ENCODE measurements around the gene OTOP3. TPM values are rescaled to one million over a fixed set of nuclear protein-coding genes. Genes with fewer than 3 reads are reported as not detected.

Gene OTOP3
- total and polyA plus RNA-seq, 2 experiments from 2014 or later, result not detected

- TF ChIP-seq, protein P1, sequence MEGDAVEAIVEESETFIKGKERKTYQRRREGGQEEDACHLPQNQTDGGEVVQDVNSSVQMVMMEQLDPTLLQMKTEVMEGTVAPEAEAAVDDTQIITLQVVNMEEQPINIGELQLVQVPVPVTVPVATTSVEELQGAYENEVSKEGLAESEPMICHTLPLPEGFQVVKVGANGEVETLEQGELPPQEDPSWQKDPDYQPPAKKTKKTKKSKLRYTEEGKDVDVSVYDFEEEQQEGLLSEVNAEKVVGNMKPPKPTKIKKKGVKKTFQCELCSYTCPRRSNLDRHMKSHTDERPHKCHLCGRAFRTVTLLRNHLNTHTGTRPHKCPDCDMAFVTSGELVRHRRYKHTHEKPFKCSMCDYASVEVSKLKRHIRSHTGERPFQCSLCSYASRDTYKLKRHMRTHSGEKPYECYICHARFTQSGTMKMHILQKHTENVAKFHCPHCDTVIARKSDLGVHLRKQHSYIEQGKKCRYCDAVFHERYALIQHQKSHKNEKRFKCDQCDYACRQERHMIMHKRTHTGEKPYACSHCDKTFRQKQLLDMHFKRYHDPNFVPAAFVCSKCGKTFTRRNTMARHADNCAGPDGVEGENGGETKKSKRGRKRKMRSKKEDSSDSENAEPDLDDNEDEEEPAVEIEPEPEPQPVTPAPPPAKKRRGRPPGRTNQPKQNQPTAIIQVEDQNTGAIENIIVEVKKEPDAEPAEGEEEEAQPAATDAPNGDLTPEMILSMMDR (conservative IDR thresholded peaks at IDR 0.05; ENCODE audit: low read depth in 2 of 2), result no peak
- TF ChIP-seq EZH2 (IDR thresholded peaks at IDR 0.05; ENCODE audit: low read depth, unreplicated experiment), result no peak
- TF ChIP-seq, protein P2, sequence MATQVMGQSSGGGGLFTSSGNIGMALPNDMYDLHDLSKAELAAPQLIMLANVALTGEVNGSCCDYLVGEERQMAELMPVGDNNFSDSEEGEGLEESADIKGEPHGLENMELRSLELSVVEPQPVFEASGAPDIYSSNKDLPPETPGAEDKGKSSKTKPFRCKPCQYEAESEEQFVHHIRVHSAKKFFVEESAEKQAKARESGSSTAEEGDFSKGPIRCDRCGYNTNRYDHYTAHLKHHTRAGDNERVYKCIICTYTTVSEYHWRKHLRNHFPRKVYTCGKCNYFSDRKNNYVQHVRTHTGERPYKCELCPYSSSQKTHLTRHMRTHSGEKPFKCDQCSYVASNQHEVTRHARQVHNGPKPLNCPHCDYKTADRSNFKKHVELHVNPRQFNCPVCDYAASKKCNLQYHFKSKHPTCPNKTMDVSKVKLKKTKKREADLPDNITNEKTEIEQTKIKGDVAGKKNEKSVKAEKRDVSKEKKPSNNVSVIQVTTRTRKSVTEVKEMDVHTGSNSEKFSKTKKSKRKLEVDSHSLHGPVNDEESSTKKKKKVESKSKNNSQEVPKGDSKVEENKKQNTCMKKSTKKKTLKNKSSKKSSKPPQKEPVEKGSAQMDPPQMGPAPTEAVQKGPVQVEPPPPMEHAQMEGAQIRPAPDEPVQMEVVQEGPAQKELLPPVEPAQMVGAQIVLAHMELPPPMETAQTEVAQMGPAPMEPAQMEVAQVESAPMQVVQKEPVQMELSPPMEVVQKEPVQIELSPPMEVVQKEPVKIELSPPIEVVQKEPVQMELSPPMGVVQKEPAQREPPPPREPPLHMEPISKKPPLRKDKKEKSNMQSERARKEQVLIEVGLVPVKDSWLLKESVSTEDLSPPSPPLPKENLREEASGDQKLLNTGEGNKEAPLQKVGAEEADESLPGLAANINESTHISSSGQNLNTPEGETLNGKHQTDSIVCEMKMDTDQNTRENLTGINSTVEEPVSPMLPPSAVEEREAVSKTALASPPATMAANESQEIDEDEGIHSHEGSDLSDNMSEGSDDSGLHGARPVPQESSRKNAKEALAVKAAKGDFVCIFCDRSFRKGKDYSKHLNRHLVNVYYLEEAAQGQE (IDR thresholded peaks at IDR 0.05; ENCODE audit: unreplicated experiment), result no peak
Observed at GRCh38 chr17:74978240-74978639, 42.5 kb downstream of the OTOP3 start (continued).

DNA sequence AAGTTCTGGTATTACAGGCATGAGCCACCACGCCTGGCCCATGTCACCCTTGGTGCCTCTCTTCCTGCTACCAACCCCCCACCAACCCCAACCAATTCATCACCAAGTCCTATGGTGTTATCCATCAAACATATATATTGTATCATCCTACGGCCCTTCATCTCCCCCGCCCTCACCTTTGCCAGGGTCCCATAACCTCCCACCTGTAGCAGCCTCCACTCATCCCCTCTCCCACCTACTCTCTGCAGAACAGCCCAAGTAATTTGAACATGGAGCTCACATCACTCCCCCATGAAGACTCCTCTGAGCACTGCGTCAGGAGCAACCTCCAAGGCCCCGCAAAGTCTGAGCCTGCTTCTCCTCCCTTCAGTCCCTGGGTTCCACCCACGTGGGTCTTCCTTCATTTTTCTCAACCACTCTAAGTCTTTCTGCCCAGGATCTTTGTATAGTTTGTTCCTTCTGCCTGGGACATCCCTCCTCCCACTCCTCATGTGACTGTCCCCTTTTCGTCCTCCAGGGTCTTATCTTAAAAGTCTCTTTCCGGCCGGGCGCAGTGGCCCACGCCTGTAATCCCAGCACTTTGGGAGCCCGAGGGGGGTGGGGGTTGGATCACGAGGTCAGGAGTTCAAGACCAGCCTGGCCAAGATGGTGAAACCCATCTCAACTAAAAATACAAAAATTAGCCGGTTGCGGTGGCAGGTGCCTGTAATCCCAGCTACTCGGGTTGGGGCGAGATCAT lies 43.9 kb downstream of the OTOP3 start:
- Histone ChIP-seq H3K4me3 (no peak overlapping the region), H3K27me3 (ENCODE audit: insufficient read depth) (peaks cover 25% of the 10 kb centered on the region), H3K4me1 (ENCODE audit: insufficient read depth) (peaks cover 13% of the 10 kb centered on the region), H3K4me2 (no peak overlapping the region), H3K27ac (ENCODE audit: low read depth) (no peak overlapping the region), H2AFZ (no peak overlapping the region), H4K20me1 (replicated peaks; ENCODE audit: insufficient read depth) (no peaks in the 10 kb centered on the region), H3K9me2 (ENCODE audit: insufficient read depth) (no peaks in the 10 kb centered on the region), H3K79me2 (replicated peaks; ENCODE audit: insufficient read depth) (no peaks in the 10 kb centered on the region), H3F3A (replicated peaks; ENCODE audit: low read depth) (peaks cover 8% of the 10 kb centered on the region; the same call in 1 of the 2 replicates), H3K36me3 (ENCODE audit: insufficient read depth) (no peaks in the 10 kb centered on the region)
- Mint-ChIP-seq H3K27me3 (ENCODE audit: insufficient read depth, low read depth, poor library complexity) (peaks cover 19% of the 10 kb centered on the region), H3K4me1 (peaks cover 7% of the 10 kb centered on the region; the same call in 2 of the 3 replicates), H3K27ac (no peak overlapping the region), H3K4me3 (no peak overlapping the region), H3K9me3 (no peaks in the 10 kb centered on the region), H3K36me3 (ENCODE audit: low read depth) (no peaks in the 10 kb centered on the region)
- no peak for ATAC-seq
- TF ChIP-seq, protein P3, sequence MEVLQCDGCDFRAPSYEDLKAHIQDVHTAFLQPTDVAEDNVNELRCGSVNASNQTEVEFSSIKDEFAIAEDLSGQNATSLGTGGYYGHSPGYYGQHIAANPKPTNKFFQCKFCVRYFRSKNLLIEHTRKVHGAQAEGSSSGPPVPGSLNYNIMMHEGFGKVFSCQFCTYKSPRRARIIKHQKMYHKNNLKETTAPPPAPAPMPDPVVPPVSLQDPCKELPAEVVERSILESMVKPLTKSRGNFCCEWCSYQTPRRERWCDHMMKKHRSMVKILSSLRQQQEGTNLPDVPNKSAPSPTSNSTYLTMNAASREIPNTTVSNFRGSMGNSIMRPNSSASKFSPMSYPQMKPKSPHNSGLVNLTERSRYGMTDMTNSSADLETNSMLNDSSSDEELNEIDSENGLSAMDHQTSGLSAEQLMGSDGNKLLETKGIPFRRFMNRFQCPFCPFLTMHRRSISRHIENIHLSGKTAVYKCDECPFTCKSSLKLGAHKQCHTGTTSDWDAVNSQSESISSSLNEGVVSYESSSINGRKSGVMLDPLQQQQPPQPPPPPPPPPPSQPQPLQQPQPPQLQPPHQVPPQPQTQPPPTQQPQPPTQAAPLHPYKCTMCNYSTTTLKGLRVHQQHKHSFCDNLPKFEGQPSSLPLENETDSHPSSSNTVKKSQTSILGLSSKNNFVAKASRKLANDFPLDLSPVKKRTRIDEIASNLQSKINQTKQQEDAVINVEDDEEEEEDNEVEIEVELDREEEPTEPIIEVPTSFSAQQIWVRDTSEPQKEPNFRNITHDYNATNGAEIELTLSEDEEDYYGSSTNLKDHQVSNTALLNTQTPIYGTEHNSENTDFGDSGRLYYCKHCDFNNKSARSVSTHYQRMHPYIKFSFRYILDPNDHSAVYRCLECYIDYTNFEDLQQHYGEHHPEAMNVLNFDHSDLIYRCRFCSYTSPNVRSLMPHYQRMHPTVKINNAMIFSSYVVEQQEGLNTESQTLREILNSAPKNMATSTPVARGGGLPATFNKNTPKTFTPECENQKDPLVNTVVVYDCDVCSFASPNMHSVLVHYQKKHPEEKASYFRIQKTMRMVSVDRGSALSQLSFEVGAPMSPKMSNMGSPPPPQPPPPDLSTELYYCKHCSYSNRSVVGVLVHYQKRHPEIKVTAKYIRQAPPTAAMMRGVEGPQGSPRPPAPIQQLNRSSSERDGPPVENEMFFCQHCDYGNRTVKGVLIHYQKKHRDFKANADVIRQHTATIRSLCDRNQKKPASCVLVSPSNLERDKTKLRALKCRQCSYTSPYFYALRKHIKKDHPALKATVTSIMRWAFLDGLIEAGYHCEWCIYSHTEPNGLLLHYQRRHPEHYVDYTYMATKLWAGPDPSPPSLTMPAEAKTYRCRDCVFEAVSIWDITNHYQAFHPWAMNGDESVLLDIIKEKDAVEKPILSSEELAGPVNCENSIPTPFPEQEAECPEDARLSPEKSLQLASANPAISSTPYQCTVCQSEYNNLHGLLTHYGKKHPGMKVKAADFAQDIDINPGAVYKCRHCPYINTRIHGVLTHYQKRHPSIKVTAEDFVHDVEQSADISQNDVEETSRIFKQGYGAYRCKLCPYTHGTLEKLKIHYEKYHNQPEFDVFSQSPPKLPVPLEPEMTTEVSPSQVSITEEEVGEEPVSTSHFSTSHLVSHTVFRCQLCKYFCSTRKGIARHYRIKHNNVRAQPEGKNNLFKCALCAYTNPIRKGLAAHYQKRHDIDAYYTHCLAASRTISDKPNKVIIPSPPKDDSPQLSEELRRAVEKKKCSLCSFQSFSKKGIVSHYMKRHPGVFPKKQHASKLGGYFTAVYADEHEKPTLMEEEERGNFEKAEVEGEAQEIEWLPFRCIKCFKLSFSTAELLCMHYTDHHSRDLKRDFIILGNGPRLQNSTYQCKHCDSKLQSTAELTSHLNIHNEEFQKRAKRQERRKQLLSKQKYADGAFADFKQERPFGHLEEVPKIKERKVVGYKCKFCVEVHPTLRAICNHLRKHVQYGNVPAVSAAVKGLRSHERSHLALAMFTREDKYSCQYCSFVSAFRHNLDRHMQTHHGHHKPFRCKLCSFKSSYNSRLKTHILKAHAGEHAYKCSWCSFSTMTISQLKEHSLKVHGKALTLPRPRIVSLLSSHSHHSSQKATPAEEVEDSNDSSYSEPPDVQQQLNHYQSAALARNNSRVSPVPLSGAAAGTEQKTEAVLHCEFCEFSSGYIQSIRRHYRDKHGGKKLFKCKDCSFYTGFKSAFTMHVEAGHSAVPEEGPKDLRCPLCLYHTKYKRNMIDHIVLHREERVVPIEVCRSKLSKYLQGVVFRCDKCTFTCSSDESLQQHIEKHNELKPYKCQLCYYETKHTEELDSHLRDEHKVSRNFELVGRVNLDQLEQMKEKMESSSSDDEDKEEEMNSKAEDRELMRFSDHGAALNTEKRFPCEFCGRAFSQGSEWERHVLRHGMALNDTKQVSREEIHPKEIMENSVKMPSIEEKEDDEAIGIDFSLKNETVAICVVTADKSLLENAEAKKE (CRISPR knock-in tag; IDR thresholded peaks at IDR 0.05), result no peak
- DNase-seq (ENCODE audit: low spot score), result no peak

All from GM23338 (cell line).